HG03175 (cell line): ENCODE results near the gene ANKRD29.
A peak's percentile ranks its signal among the peaks of the same experiment; 100 is the strongest.
"Not testable (repeated sequence)": the region's sequence is repeated elsewhere in the genome, so short reads cannot be mapped to it uniquely, and the experiment has no call there.

Experiments used
- ATAC-seq: cut with Tn5 transposase; IDR thresholded peaks from one replicate; pipeline ENCODE4 v1.9.1; 2021; ENCODE audit warnings: mild to moderate bottlenecking, moderate library complexity; ENCODE audit not compliant: unreplicated experiment

Gene ANKRD29

DNA sequence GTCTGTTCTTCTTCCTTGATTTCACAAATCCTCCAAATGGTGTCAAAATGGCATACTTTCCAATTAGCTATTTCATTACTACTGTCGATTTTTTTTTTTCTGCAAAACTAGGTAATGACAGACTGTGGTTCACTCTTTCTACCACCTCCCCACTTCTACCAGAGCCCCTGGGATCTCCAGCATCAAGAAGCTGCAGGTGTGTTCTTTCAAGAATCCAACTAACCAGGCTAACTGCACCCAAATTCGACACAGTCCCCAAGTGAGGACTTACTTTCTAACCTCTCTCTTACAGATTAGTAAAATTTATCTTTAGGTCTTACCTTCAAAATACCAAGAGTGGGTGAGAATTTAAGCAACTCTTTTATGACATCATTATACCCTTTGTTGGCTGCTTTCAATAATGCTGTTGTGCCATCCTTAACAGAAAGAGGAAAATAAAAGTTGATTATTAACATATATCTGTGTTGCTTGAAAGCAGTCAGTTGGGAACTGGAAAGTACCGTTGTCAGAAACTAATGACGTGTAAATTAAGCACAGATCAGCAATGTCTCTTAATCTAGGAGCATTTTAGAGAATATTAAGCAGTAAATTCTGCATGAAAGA lies 45.2 kb downstream of the ANKRD29 start:
- ATAC-seq = peak; percentile 58

DNA sequence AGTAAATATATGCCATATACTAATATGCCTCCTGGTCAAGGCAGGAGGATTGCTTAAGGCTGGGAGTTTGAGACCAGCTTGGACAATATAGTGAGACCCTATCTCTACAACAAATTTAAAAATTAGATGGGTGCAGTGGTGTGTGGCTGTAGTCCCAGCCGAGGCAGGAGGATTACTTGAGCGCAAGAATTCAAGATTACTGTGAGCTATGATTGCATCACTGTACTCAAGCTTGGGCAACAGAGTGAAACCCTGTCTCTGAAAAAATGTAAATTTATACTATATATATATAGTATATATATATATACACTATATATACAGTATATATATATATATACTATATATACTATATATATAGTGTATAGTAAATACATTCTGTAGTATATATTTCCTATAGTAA lies 46.5 kb downstream of the ANKRD29 start:
- ATAC-seq = no peak

DNA sequence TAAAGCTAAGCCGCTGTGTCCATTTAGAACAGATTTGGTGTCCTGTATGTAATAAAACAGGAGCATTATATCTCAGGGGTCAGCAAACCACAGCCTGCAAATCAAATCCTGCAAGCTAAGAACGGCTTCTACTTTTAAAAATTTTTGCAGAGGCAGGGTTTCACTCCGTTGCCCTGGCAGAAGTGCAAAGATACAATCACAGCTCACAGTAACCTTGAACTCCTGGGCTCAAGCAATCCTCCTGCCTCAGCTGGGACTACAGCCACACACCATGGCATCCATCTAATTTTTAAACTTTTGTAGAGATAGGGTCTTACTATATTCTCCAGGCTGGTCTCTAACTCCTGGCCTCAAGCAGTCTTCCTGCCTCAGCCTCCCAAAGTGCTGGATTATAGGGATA lies 47.8 kb downstream of the ANKRD29 start:
- ATAC-seq = no peak

GRCh38 chr18:23614413-23614812 lies 48.3 kb downstream of the ANKRD29 start:
- ATAC-seq = no peak

DNA sequence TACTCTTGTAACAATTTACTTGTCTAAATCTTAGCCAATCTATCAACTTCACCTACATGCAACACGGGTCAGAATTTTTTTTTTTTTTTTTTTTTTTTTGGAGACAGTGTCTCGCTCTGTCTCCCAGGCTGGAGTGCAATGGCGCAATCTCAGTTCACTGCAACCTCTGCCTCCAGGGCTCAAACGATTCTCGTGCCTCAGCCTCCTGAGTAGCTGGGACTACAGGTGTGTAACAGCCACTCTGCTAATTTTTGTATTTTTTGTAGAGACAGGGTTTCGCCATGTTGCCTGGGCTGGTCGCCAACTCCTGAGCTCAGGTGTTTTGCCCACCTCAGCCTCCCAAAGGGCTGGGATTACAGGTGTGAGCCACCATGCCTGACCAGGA lies 49.6 kb downstream of the ANKRD29 start:
- ATAC-seq = not testable (repeated sequence)

DNA sequence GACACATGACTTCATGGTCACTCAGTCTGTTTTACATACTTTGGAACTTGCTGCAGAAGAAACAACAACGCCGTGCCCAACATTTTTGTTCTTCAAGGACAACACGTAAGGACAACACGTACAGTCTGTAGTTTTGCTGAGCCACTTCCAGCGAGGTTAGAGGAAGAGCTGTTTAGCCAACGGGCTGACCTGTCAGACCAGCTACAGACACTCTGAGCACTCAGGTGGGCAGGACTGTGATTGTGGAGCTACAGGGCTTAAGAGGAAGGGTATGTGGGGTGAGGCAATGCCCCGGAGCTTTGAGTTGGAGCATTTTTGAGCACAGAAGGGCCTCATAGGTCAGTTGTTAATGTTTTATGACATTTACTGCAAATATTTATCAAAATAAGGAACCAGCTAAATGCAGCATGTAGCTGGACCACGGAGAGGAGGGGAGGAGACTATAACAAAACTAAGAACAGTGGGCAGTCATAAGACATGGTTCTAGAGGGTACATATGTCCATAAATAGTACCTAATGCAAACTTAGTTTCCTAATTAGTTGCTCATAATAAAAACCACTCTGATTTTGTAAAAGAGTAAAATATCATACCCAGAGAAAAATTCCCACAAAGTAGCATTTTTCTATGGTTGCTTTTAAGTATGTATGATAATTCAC lies 50.1 kb downstream of the ANKRD29 start:
- ATAC-seq = no peak

GRCh38 chr18:23609390-23610023 lies 53.2 kb downstream of the ANKRD29 start:
- no peak for ATAC-seq

DNA sequence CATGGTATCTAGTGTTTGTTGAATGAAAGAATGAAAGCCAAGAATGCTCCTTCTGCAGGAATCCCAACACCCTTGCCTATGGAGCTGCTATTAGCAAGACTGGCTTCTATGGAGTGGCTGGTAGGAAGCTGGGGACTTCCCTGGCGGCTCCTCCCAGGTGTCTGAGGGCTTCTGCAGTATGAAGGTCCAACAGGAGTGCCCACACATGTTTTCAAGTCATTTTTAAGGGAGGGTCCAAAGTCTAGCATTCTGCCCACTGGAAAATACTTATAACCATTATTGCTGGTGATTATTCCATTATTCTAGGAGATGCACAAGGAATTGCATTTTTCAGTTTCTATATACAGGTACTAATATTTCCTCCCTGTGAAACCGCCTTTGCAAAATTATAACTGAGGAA lies 54.5 kb downstream of the ANKRD29 start:
- no peak for ATAC-seq

DNA sequence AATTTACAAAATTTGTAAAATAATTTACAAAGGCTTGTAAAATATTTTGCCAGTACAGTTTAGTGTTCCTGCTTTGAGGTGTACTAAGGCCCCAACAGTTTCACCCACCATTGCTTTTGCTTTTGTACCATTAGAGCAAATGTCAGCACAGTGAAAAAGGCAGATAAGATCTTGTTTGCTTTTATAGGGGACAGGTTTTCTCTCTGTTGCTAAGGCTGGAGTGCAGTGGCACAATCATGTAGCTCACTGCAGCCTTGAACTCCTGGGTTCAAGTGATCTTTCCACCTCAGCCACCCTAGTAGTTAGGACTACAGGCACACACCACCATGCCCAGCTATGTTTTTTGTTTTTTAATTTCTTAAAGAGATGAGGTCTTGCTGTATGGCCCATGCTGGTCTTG lies 56.8 kb downstream of the ANKRD29 start:
- ATAC-seq = no peak

- ATAC-seq = no peak
Measured at GRCh38 chr18:23599809-23600208, 62.9 kb downstream of the ANKRD29 start.

DNA sequence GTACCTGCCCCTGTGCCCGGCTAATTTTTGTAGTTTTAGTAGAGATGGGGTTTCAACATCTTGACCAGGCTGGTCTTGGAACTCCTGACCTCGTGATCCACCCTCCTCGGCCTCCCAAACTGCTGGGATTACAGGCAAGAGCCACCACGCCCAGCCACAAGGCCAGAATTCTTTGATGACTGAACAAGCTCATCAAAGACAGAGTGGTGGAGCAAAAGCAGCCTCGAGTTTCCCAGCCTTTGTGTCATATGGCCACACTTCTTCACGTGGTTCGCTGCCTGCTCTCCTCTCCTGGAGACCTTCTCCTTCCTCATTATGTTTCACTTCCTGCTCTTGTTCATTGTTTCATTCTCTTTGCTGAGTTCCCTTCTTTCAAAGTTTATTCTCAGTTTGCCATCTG lies 66.5 kb downstream of the ANKRD29 start:
- ATAC-seq = no peak

- ATAC-seq = no peak
Measured at GRCh38 chr18:23595591-23595990, 67.1 kb downstream of the ANKRD29 start.

DNA sequence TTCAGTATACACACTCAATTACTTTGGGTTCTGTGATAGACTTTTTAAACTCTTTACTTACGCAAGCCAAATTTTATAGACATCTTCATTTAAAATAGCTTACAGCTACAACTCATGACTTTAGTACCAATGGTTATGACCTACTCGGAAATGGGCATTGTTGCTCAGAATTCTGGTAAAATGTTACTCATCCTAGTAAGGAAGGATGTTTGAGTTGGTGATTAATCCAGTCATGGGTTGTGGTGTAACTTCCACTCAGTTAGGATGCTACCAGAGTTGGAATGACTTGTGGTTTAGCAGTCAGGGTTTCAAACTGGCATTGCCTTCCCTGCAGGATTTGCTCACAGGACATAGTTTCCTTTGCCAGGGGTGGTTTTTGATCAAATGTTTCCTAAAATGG lies 69.0 kb downstream of the ANKRD29 start:
- ATAC-seq = no peak

GRCh38 chr18:23592911-23593310 lies 69.8 kb downstream of the ANKRD29 start:
- no peak for ATAC-seq

DNA sequence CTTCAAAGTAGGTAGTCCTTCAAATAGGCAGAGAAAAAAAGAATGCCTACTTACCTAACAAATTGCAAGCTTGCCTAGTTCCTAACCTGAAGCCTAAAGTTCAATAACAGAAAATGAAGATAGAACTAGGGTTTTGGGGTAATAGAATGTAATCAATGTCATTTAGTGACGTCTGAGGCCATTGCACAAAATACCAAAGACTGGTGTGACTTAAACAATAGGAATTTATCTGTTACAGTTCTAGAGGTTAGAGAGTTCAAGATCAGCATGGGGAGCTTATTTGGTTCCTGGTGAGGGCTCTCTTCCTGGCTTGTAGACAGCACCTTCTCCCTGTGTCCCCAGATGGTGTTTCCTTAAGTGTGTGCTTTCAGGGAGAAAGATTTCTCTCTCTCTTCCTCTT lies 71.7 kb downstream of the ANKRD29 start:
- ATAC-seq = no peak

DNA sequence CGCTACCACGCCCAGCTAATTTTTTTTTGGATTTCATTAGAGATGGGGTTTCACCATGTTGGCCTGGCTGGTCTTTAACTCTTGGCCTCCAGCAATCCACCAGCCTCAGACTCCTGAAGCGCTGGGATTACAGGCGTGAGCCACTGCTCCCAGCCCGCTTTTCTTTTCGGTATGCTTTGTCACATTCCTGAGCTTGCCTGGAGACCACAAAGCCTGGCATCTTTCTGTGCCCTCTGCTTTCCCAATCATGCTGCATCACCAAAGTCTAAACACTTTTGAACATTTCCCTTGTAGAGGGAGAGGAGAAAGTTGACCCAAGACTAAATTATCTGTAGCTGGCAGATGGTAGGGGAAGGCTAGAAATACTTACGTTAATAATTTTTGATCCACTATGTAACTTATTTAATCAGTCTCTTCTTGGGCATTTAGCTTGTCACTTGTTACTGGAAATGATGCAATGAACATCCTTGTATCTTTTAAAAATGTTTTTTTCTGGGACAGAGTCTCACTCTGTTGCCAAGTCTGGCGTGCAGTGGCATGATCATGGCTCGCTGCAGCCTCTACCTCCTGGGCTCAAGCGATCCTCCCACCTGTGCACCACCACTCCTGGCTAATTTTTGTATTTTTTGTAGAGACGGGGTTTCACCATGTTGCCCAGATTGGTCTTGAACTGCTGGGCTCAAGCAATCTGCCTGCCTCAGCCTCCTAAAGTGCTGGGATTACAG lies 73.7 kb downstream of the ANKRD29 start:
- ATAC-seq = no peak

DNA sequence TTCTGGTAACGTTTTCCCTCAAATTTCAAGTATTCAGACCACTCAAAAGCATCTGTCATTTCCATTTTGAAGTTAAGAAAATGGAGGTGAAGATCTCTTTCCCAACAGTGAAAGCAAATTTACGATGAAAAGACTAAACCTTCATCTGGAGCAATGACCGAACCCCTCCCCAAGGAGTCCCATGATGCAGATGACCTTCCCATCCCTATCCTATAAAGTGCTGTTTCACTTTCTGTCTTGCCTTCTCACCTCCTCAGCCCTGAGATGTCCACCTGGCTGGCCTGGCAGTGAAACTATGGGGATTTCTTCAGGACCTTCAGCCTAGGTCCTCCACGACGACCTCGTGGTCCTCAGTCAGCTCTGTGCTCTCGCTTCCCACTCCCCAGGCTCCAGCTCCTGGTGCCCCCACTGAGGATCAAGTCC lies 75.5 kb downstream of the ANKRD29 start:
- ATAC-seq = no peak

- ATAC-seq = peak; percentile 88
Measured at GRCh38 chr18:23586249-23587196, 76.2 kb downstream of the ANKRD29 start, which contains the start of gene NPC1. NPC1 (minus strand) TSS chr18:23586506; CDS start chr18:23586343, 163 bp downstream.

GRCh38 chr18:23585897-23586248 lies 76.8 kb downstream of the ANKRD29 start:
- ATAC-seq = no peak

DNA sequence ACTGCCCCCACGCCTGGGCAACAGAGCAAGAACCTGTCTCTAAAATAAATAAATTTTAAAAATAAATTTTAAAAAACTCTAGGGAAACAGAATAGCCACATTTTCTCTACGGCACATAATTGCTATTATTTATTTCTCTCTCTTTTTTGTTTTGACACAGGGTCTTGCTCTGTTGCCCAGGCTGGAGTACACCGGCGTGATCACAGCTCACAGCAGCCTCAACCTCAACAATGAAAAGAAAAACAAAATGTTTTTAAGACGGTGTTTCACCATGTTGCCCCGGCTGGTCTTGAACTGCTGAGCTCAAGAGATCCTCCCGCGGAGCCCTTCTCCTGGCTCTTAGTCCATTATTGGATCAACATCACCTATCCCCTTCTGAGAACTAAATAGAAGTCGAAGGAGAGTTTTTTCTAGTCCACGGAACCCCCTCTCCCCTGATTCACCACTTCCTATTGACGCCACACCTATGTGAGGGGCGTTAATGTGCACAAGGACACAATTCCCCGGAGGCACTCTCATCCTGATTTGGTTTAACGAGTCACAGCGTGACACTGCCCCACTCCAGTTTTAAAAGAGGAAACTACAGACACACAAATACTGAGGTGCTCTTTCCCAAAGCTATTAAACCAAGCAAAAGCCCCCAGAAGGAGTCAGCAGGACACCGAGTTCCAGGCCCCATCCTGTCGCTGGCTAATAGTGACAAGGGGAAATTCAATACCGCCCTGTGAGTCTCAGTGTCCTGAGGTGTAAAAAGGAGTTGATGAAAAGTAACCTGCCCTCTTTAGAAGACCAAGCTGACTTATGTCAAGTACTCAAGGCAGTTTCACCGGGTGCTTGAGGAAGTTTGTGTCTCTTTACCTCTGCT lies 77.5 kb downstream of the ANKRD29 start:
- no peak for ATAC-seq
